Glutamatergic neuron (in vitro differentiated cells): ENCODE results near the gene DLG2. TPM values are rescaled to one million over a fixed set of nuclear protein-coding genes. Genes with fewer than 3 reads are reported as not detected.

Experiments
- DNase-seq: peaks from one replicate; pipeline ENCODE4 v3.0.0; 2022
- H3K27ac Mint-ChIP-seq: one replicate; pipeline ENCODE4 v1.8.0; 2020; ENCODE audit warnings: mild to moderate bottlenecking, mixed read lengths, inconsistent platforms; ENCODE audit not compliant: unreplicated experiment
- H3K27me3 Mint-ChIP-seq: one replicate; pipeline ENCODE4 v1.8.0; 2020; ENCODE audit warnings: mild to moderate bottlenecking, moderate library complexity, mixed read lengths, inconsistent platforms; ENCODE audit not compliant: unreplicated experiment
- H3K36me3 Mint-ChIP-seq: one replicate; pipeline ENCODE4 v1.8.0; 2020; ENCODE audit warnings: mild to moderate bottlenecking, mixed read lengths, inconsistent platforms; ENCODE audit not compliant: unreplicated experiment
- H3K4me1 Mint-ChIP-seq: one replicate; pipeline ENCODE4 v1.8.0; 2020; ENCODE audit warnings: mild to moderate bottlenecking, low read depth, mixed read lengths, inconsistent platforms; ENCODE audit not compliant: unreplicated experiment
- H3K4me3 Mint-ChIP-seq: one replicate; pipeline ENCODE4 v1.8.0; 2020; ENCODE audit warnings: mild to moderate bottlenecking, mixed read lengths, inconsistent platforms; ENCODE audit not compliant: unreplicated experiment
- H3K9me3 Mint-ChIP-seq: one replicate; pipeline ENCODE4 v1.8.0; 2020; ENCODE audit warnings: mild to moderate bottlenecking, moderate library complexity, mixed read lengths, inconsistent platforms; ENCODE audit not compliant: unreplicated experiment
- total RNA-seq: library from RNA; stranded (reverse); fragmentation: NEBNext Ultra II Directional; extraction: Animal tissue kit (Norgen Biotek cat#: 25700); gene quantifications from one replicate; pipeline ENCODE4 v1.2.1, GENCODE V29; 2021; ENCODE audit not compliant: unreplicated experiment
- TF ChIP-seq, protein P1 (sequence below): fragments of 200-600 bp; sonication (generic); IDR thresholded peaks from one replicate; pipeline ENCODE4 v1.5.0; 2021; ENCODE audit not compliant: partially characterized antibody, unreplicated experiment

The DLG2 gene
- total RNA-seq, 1 donor from 2014 or later = 2.9 TPM

DNA sequence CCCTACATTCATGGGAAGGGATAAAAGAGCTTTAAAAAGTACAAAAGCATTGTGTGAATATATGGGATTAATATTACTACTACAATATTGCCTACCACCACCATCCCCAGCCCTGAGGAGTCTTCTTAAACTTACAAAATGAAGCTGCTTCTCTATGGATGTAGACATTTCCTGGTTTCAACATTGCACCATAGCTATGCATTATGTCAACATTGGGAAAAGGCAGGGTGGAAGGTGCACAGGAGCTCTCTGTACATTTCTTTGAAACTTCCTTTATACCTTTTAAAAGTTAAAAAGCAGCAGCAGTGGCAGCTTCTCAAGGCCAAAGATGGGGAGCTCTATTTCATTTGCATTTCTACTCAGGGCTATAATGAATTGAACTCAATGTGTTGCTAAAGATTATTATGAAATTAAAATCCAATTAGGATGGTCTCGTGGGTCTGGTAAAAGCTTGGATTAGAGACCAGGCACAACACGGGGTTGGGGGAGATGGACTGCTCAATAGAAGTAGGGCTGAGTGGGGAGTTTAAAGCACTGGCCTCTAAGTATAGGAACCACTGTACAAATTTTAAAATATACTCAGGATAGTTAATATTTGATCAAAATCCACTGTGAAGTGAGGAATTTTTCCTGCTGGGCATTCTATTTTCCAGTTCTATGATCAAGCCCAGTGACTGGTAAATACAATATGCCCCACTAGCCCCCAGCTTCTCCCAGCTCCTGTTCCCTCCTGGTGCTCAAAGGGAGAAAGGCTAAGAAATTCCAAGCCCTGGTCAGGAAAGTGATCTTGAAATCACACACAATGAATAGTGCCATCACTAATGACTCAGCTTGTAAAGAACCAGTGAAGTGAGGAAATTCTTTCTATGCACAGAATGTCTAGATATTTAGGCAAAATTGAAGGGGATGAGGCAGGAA lies 1978.3 kb downstream of the DLG2 start:
- TF ChIP-seq, protein P1, sequence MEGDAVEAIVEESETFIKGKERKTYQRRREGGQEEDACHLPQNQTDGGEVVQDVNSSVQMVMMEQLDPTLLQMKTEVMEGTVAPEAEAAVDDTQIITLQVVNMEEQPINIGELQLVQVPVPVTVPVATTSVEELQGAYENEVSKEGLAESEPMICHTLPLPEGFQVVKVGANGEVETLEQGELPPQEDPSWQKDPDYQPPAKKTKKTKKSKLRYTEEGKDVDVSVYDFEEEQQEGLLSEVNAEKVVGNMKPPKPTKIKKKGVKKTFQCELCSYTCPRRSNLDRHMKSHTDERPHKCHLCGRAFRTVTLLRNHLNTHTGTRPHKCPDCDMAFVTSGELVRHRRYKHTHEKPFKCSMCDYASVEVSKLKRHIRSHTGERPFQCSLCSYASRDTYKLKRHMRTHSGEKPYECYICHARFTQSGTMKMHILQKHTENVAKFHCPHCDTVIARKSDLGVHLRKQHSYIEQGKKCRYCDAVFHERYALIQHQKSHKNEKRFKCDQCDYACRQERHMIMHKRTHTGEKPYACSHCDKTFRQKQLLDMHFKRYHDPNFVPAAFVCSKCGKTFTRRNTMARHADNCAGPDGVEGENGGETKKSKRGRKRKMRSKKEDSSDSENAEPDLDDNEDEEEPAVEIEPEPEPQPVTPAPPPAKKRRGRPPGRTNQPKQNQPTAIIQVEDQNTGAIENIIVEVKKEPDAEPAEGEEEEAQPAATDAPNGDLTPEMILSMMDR = no peak
- no peak for DNase-seq
- Mint-ChIP-seq H3K4me1 (no peaks in the 10 kb centered on the region), H3K36me3 (no peaks in the 10 kb centered on the region), H3K27ac (no peak overlapping the region), H3K27me3 (peaks cover 2% of the 10 kb centered on the region), H3K4me3 (no peak overlapping the region), H3K9me3 (no peaks in the 10 kb centered on the region)

DNA sequence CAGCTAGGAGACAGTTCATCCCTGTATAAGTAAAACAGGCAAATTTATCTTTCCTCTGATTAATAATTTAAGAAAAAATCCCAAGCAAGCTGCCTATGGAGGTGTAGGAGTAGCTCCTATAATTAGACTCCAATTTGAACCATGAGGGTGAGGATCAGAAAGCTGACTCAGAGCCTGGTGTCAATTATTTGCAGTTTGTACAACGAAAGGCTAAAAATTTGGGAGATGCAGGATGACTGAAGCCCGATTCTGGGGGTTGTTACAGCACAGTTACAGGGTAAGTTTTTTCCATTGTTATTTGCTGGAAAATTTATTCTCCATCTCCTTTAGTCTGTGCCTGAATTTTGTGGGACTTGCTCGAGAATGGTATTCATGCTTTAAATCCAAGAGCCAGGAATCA lies 1981.6 kb downstream of the DLG2 start:
- H3K4me1 Mint-ChIP-seq = no peaks in the 10 kb centered on the region
- no peak overlapping the region for H3K27ac Mint-ChIP-seq
- H3K4me3 Mint-ChIP-seq = no peak overlapping the region
- TF ChIP-seq, protein P1 = no peak
- H3K27me3 Mint-ChIP-seq = peaks cover 2% of the 10 kb centered on the region
- H3K36me3 Mint-ChIP-seq = no peaks in the 10 kb centered on the region
- no peaks in the 10 kb centered on the region for H3K9me3 Mint-ChIP-seq
- no peak for DNase-seq

DNA sequence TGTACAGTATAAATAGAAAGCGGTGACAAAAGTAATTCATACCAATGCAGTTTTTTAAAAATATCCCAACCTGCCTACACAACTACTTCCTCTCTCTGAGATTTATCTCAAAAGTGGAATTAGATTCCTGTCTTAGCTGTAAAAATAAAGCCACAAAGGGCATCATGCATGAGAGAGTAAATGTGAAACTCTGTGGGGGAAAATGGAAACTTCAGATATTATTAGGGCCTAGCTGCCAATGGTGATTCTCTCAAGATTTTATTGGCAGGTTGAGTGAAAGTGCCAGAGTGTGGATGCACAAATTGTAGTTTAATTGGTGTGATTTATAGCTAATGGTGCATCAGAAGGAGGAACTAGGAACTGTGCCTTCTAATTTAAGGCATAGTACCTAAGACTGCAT lies 1984.0 kb downstream of the DLG2 start:
- Mint-ChIP-seq H3K27ac (no peak overlapping the region), H3K4me3 (no peak overlapping the region), H3K9me3 (no peaks in the 10 kb centered on the region), H3K4me1 (no peaks in the 10 kb centered on the region), H3K27me3 (peaks cover 2% of the 10 kb centered on the region), H3K36me3 (no peaks in the 10 kb centered on the region)
- TF ChIP-seq, protein P1 = no peak
- DNase-seq = no peak

DNA sequence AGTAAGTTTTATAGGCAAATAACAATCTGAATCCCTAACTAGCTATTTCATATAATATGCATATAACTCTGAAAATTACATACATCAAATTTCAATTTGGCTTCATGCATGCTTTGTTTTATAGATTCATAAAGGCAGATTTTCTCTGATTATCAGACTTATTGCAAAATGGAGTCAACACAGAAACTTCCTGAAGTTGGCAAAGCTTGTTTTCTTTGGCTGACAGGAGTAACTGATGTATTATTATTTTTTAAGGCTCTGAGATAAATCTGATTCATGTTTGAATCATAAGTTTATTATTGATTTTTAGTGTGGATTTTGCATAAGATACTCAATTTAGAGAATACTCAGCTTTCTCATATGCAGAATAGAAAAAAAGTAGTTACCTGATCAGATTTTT lies 1984.6 kb downstream of the DLG2 start:
- TF ChIP-seq, protein P1 = no peak
- no peak for DNase-seq
- Mint-ChIP-seq H3K27me3 (peaks cover 2% of the 10 kb centered on the region), H3K9me3 (no peaks in the 10 kb centered on the region), H3K36me3 (no peaks in the 10 kb centered on the region), H3K4me1 (no peaks in the 10 kb centered on the region), H3K4me3 (no peak overlapping the region), H3K27ac (no peak overlapping the region)

DNA sequence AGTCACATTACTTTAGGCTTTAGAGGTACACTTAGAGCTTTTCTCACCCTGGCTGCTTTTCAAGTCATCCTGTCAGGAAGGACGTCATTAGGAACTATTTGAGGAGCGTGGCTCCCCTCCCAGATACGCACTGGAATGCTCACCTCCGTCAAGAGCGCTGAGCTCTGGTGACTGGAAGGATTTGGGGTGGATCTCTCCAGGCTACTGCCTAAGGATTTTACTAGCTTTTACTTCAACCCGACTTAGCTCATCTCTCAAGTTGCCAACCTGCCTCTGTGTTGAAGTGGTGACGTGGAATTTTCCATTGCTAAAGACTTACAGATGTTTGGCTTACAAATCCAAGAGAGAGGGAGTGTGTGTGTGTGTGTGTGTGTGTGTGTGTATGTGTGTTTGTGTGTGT lies 1985.6 kb downstream of the DLG2 start:
- Mint-ChIP-seq H3K4me3 (no peak overlapping the region), H3K4me1 (no peaks in the 10 kb centered on the region), H3K9me3 (no peaks in the 10 kb centered on the region), H3K27ac (no peak overlapping the region), H3K27me3 (peaks cover 1% of the 10 kb centered on the region), H3K36me3 (no peaks in the 10 kb centered on the region)
- TF ChIP-seq, protein P1 = no peak
- no peak for DNase-seq
